LNCAP (cell line): Measurements from ENCODE around the gene SS18L1.

Experiments used
- TF ChIP-seq, protein P1 (sequence below): fragments of 450-650 bp; IDR thresholded peaks from 2 replicates; pipeline ENCODE4 v1.5.1; 2017; ENCODE audit warnings: mild to moderate bottlenecking

Gene SS18L1

DNA sequence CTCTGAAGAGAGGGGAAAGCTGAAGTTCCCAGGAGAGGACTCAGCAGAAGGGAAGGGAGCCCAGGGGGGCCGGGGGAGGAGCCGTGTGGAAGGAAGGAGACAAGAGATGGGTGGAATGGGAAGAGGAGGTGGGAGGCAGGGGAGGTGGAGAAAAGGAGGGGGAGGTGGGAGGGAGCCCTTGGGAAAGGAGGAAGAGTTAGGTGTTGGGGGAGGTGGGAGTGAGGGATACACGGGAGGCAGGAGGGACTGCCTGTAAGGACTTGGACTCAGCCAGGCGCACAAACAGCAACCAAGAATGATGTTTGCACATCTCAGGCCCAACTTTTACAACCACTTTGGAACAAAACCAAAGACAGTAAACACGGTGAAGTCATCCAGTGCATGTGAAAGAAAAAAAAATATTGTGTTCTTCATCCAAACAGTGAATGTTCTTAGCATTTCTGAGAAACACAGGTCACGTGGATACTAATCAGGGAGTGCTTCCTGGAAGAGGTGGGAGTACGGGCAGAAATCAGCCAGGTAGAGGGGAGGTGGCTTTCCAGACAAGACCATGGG is 38.7 kb upstream of the SS18L1 start:
- TF ChIP-seq, protein P1, sequence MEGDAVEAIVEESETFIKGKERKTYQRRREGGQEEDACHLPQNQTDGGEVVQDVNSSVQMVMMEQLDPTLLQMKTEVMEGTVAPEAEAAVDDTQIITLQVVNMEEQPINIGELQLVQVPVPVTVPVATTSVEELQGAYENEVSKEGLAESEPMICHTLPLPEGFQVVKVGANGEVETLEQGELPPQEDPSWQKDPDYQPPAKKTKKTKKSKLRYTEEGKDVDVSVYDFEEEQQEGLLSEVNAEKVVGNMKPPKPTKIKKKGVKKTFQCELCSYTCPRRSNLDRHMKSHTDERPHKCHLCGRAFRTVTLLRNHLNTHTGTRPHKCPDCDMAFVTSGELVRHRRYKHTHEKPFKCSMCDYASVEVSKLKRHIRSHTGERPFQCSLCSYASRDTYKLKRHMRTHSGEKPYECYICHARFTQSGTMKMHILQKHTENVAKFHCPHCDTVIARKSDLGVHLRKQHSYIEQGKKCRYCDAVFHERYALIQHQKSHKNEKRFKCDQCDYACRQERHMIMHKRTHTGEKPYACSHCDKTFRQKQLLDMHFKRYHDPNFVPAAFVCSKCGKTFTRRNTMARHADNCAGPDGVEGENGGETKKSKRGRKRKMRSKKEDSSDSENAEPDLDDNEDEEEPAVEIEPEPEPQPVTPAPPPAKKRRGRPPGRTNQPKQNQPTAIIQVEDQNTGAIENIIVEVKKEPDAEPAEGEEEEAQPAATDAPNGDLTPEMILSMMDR, result no peak

DNA sequence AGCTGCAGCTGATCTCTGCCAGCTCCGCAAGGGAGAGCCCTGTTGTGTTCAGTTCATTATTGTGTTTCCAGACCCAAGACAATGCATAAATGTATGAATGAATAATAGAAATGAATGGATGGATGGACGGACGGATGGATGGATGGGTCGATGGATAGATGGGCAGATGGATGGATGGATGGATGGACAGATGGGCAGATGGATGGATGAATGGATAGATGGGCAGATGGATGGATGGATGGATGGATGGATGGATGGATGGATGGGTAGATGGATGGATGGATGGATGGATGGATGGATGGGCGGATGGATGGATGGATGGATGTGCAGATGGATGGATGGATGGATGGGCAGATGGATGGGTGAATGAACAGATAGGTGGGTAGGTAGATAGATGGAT is 38.0 kb upstream of the SS18L1 start:
- TF ChIP-seq, protein P1, result no peak

DNA sequence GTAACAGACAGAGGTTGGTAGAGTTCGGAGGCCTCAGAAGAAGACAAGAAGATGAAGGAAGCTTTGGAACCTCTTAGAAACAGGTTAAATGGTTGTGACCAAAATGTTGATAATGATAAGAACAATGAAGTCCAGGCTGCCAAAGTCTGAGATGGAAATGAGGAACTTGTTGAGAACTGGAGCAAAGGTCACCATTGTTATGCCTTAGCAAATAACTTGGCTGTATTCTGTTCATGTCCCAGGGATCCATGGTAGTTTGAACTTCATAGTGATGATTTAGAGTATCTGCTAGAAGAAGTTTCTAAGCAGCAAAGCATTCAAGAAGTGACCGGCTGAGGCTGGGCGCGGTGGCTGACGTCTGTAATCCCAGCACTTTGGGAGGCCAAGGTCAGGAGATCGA is 32.4 kb upstream of the SS18L1 start:
- TF ChIP-seq, protein P1, result no peak

DNA sequence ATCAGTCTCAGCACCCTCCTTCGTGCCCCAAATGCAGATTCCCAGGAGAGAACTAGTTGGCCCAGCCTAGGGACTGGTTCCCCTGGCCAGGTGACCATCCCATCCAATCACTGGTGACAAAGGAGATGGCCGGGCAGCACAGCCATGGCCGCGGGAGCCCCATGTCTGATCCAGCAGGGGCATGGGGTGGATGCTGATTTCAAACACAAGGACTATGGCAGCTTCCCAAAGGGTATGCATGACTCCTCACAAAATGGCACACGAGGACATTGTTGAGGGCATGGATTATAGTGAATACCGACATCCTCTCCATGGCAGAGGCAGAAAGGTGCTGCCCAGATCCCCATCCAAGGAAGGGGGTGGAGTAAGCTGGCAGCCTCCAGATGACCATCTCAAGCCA is 31.2 kb upstream of the SS18L1 start:
- TF ChIP-seq, protein P1, result no peak

DNA sequence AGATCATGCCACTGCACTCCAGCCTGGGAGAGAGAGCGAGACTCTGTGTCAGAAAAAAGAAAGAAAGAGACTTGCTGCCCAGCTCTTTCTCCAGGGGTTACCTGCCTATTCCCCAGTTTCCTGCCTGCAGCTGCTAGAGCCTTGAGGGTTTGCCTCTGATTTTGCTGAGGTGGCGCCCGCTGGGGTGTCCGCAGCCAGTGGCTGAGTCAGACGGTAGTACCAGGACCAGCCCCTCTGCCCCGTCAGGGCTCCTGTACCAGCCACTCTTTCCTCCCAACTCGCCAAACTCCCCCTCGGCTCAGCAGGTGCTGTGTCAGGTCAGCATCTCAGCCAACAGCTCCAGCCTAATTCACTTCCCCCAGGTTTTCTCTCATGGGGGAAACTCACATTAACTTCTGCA is 28.7 kb upstream of the SS18L1 start:
- TF ChIP-seq, protein P1, result no peak

DNA sequence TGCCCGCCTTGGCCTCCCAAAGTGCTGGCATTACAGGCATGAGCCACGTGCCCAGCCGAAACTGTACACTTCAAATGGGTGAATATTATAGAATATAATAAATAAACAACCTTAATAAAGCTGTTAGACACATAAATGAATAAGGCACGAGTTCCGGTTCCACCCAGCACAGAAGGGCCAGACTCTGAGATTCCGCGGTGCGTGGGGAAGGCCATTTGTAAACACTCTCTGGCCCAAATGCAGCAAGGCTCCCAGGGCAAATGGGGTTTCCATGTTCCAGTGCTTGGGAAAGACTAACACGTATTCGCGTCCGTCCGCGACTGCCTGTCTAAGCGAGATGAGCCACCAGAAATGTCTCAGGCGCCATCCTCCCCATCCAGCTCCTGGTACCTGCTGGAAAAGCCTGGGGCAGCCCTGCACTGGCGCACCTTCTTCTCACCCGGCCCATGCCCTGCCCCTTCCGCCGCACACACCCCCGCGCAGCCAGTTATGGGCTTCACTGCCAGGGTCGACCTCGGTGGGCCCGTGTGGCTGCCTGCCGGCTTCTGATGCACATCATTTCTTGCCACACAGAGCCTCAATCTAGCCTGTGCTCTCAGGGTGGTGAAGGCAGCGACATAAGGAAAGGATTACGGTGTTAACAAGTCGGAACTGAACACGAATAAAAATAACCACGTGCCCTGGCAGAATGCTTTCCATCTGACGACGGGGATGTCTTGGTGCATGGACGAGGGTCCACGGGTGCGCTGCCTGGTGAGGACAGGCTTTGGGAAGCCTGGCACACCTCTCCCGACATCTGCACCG is 26.8 kb upstream of the SS18L1 start:
- TF ChIP-seq, protein P1, result no peak

DNA sequence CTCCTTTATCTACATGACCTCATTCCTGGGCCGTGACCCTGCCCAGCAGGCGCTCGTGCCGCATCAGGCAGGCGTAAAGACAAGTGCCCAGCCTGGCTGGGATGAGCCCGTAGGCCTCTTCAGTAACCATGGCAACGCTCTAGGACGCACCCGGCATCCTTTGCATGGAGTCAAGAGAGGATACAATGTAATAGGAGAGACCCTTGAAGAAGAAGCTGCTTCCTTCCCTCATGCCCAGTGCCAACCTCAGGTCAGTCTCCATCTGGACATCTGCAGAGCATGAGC is 26.3 kb upstream of the SS18L1 start:
- TF ChIP-seq, protein P1, result no peak

DNA sequence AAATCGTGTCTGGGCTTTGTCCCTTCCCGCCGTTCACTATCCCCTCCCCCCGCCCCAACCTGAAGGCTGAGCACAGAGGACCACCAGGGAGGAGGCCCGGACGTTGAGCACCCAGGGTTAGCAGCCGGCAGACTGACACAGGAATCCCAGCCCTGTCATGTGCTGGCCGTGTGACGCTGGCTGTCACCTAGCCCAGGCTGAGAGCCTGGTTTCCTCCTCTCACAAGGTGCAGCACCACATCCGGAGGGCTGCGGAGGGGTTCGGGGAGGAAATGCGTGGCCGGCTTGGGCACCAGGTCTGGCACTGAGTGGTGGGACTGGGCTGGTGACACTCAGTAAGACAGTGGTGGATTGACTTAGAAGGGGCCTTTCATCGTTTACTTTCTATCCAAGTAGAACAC is 25.9 kb upstream of the SS18L1 start:
- TF ChIP-seq, protein P1, result no peak
